ENCODE data around the gene DNASE2.

The DNASE2 gene

DNA sequence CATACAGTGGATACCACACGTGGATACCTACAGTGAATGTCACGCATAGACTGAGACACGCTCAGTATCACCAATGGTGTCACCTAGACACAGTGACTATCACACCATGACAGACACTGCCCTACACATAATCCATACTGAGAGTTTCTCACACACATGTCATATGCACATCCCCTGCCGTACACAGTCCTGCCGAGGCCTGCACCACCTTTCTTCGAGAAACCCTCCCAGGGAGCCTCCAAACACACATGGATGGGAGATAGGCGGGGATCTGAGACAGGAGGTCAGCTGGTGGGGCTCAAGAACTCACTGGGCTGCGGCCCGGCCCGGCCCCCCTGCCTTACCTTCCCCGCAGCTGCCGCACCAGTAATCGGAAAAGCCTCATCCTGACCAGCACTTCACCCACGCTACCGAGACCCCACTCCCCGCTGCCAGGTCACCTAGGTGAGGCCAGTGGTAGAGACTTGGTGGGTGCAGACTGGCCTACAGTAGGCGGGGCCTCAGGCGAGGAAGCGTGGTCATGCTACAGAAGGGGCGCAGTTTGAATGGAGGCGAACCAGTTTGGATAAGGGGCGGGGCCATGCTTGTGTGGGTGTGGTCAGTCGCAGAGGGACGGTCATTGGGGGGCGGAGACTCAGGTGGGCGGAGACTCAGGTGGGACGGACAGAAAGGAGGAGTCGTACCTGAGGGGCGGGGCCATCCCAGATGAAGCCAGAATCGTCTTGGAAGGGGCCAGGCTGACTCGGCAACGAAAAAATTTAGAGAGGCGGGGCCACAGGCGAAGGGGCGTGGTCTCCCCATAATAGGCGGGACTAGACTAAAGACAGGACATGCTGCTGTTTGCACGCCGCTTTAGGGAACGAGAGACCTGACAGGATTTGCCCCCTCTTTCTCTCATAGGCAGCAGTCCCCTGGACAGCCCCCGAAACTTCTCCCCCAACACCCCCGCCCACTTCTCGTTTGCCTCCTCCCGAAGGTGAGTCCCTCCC lies 40.9 kb downstream of the DNASE2 start:
- Histone ChIP-seq H3K27me3 (ENCODE audit: insufficient read depth, low read depth, severe bottlenecking) (no peaks in the 10 kb centered on the region), H3K4me3 (ENCODE audit: low read depth, low read length) (no peak overlapping the region)
- peak; percentile 85 for DNase-seq

DNA sequence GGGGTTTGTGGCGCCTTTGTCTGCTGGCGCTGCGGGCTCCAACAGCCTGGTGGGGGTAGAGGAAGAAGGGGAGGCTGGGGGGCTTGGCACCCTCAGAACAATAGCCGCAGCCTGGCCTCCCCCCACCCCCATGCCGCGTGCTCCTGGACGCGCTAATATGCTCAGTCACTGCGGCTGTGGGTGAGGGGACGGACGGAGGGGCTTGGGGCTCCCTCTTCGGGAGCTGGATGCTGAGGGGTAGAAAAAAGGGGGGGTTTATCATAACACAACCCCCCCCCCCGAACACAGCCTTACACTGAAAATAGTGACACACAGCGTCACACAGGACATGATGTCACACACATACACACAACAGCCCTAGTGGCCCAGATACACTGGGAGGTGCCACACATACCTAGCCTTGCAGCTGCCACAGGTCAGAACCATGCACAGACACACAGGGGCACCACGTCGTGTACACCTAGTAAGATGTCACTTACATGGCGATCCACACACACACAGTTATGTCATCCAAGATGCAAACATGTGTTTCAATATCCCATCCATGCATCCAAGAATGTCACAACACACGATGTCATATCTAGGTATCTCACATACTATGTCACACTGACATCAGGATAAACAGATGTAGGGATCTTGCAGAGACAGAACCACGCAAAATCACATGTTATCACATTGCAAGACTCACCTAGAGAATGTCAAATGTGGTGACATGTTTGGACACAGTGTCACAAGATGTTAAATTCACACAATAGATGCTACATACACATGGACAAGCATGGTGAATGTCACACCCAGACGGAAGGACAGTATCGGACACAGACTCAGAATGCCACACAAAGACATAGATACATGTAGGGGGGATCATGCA lies 42.1 kb downstream of the DNASE2 start:
- peak overlapping the region; percentile 69 for H3K27ac ChIP-seq
- TF ChIP-seq, protein P1, sequence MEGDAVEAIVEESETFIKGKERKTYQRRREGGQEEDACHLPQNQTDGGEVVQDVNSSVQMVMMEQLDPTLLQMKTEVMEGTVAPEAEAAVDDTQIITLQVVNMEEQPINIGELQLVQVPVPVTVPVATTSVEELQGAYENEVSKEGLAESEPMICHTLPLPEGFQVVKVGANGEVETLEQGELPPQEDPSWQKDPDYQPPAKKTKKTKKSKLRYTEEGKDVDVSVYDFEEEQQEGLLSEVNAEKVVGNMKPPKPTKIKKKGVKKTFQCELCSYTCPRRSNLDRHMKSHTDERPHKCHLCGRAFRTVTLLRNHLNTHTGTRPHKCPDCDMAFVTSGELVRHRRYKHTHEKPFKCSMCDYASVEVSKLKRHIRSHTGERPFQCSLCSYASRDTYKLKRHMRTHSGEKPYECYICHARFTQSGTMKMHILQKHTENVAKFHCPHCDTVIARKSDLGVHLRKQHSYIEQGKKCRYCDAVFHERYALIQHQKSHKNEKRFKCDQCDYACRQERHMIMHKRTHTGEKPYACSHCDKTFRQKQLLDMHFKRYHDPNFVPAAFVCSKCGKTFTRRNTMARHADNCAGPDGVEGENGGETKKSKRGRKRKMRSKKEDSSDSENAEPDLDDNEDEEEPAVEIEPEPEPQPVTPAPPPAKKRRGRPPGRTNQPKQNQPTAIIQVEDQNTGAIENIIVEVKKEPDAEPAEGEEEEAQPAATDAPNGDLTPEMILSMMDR (IDR thresholded peaks at IDR 0.05; ENCODE audit: low read depth, low read length), result no peak
- no peak for DNase-seq
- no peaks in the 10 kb centered on the region for H3K9me3 ChIP-seq (ENCODE audit: severe bottlenecking)
- no peaks in the 10 kb centered on the region for H3K27me3 ChIP-seq (ENCODE audit: insufficient read depth, low read depth, severe bottlenecking)
- H3K36me3 ChIP-seq, result peaks cover 31% of the 10 kb centered on the region
- peak overlapping the region; percentile 88 for H3K4me3 ChIP-seq (ENCODE audit: low read depth, low read length)

More for the DNA sequence above, 40.9 kb downstream of the DNASE2 start:
- TF ChIP-seq, protein P1 (IDR thresholded peaks at IDR 0.05; ENCODE audit: low read depth, low read length), result no peak
- H3K9me3 ChIP-seq (ENCODE audit: severe bottlenecking), result no peaks in the 10 kb centered on the region
- H3K36me3 ChIP-seq, result peaks cover 34% of the 10 kb centered on the region
- no peak overlapping the region for H3K27ac ChIP-seq

- Histone ChIP-seq H3K27ac (peak within 1 kb of the TSS; percentile 69), H3K27me3 (ENCODE audit: insufficient read depth, low read depth, severe bottlenecking) (no peaks in the 10 kb centered on the region), H3K4me3 (ENCODE audit: low read depth, low read length) (peak within 1 kb of the TSS; percentile 88), H3K36me3 (peaks cover 23% of the 10 kb centered on the region), H3K9me3 (ENCODE audit: severe bottlenecking) (no peaks in the 10 kb centered on the region)
- TF ChIP-seq, protein P1 (IDR thresholded peaks at IDR 0.05; ENCODE audit: low read depth, low read length), result peak; percentile 75
- peak; percentile 65 for DNase-seq
Measured at GRCh38 chr19:12838182-12838885, 42.9 kb downstream of the DNASE2 start, which contains the start of gene MAST1. Gene MAST1, plus strand, starts transcription at chr19:12838515. Its CDS starts 58 bp downstream, at chr19:12838573.

GRCh38 chr19:12837225-12837624 lies 44.0 kb downstream of the DNASE2 start:
- no peaks in the 10 kb centered on the region for H3K27me3 ChIP-seq (ENCODE audit: insufficient read depth, low read depth, severe bottlenecking)
- H3K27ac ChIP-seq, result no peak overlapping the region
- TF ChIP-seq, protein P1 (IDR thresholded peaks at IDR 0.05; ENCODE audit: low read depth, low read length), result no peak
- H3K4me3 ChIP-seq (ENCODE audit: low read depth, low read length), result no peak overlapping the region
- no peaks in the 10 kb centered on the region for H3K9me3 ChIP-seq (ENCODE audit: severe bottlenecking)
- H3K36me3 ChIP-seq, result peaks cover 21% of the 10 kb centered on the region
- no peak for DNase-seq

DNA sequence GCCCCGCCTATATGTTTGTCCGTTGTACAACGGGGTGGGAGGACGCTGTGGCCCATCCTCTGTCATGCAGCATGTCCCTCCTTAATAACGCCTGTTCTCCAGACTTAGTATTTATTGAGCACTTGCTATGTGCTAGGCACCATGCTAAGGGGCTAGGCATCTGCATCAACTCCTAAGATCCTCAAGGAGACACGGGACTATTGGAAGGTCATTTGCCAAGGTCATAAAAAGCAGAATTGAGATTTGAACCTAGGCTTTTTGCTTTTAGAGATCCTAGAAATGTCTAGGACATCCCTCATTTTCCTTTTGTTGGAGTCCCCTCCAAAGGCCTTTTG lies 44.8 kb downstream of the DNASE2 start:
- Histone ChIP-seq H3K4me3 (ENCODE audit: low read depth, low read length) (no peak overlapping the region), H3K27me3 (ENCODE audit: insufficient read depth, low read depth, severe bottlenecking) (no peaks in the 10 kb centered on the region), H3K27ac (no peak overlapping the region), H3K36me3 (peaks cover 15% of the 10 kb centered on the region), H3K9me3 (ENCODE audit: severe bottlenecking) (no peaks in the 10 kb centered on the region)
- TF ChIP-seq, protein P1 (IDR thresholded peaks at IDR 0.05; ENCODE audit: low read depth, low read length), result no peak
- DNase-seq, result no peak
